Aorta (tissue), 5 donors: Measurements from ENCODE around the gene TAF1C. TPM values are rescaled to one million over a fixed set of nuclear protein-coding genes. Genes with fewer than 3 reads are reported as not detected.
"Not testable (repeated sequence)": the region's sequence is repeated elsewhere in the genome, so short reads cannot be mapped to it uniquely, and the experiment has no call there.

Experiments used
- ATAC-seq: fragments of 200-7000 bp; cut with Tn5 transposase; one replicate; pipeline ENCODE4 v1.9.1; 2022; ENCODE audit warnings: moderate library complexity; ENCODE audit not compliant: low FRiP score
- DNase-seq, 2 donors: peaks; one replicate each; pipeline ENCODE4 v3.0.0-alpha.2; 2020
- H3K27ac ChIP-seq, 2 donors: one replicate each; pipeline ENCODE4 v1.5.1; 2013; ENCODE audit warnings: low read length in 2 of 2, mild to moderate bottlenecking in 2 of 2, moderate library complexity in 2 of 2, control low read depth in 1 of 2, inconsistent platforms in 1 of 2, low read depth in 1 of 2
- H3K27me3 ChIP-seq, 2 donors: one replicate each; pipeline ENCODE4 v1.6.1; 2013; ENCODE audit warnings: control low read depth in 1 of 2, low read length in 1 of 2, mild to moderate bottlenecking in 1 of 2, moderate library complexity in 1 of 2; ENCODE audit not compliant: insufficient read depth in 2 of 2, control insufficient read depth in 1 of 2
- H3K36me3 ChIP-seq, 2 donors: one replicate each; pipeline ENCODE4 v1.6.1; 2013; ENCODE audit warnings: control low read depth in 1 of 2, low read length in 1 of 2, mild to moderate bottlenecking in 1 of 2; ENCODE audit not compliant: insufficient read depth in 2 of 2, control insufficient read depth in 1 of 2
- H3K4me1 ChIP-seq, 2 donors: one replicate each; pipeline ENCODE4 v1.6.1; 2013; ENCODE audit warnings: low read length in 2 of 2, control low read depth in 1 of 2, mild to moderate bottlenecking in 1 of 2, moderate library complexity in 1 of 2; ENCODE audit not compliant: insufficient read depth in 2 of 2, control insufficient read depth in 1 of 2
- H3K4me3 ChIP-seq, 2 donors: one replicate each; pipeline ENCODE4 v1.5.1; 2013; ENCODE audit warnings: low read length in 2 of 2, control low read depth in 1 of 2, mild to moderate bottlenecking in 1 of 2
- H3K9me3 ChIP-seq: one replicate; pipeline ENCODE4 v1.6.1; 2013; ENCODE audit warnings: mild to moderate bottlenecking, low read length; ENCODE audit not compliant: control insufficient read depth
- WGBS, 2 donors: extraction: QIAGEN DNeasy Blood & Tissue Kit; methylation state at CpG; one replicate each; pipeline ENCODE4 v1.1.7; 2013; 5-methylcytosine and 5-hydroxymethylcytosine counted together
- intact Hi-C, 2 donors: fragments of 100-400 bp; cut with DNase I; formaldehyde crosslinking; loops; one replicate each; pipeline versions ENCODE4 v1.14.2 to v1.15.0; 2022
- polyA plus RNA-seq, 2 donors: library from polyadenylated mRNA; stranded (reverse); fragments of 200-250 nt; gene quantifications; one replicate each; pipeline ENCODE4 v1.2.3, GENCODE V29; 2013
- total RNA-seq, 2 donors: library from RNA; stranded (reverse); fragmentation: NEBNext Ultra II Directional; extraction: Animal tissue kit (Norgen Biotek cat#: 25700); gene quantifications; one replicate each; pipeline ENCODE4 v1.2.1, GENCODE V29; 2021
- donor health status: healthy with polysubstance abuse.
- donor health status: Bipolar disorder and iron deficiency.
- donor health status: DM: no; HTN: no; CAD: no.
- donor health status: DM: no; HTN: no; CAD: no.
- donor health status: DM: yes; HTN: yes; CAD: no.

The TAF1C gene
- total and polyA plus RNA-seq, 4 donors = 8.4 to 80.9 (median 48.8) TPM

DNA sequence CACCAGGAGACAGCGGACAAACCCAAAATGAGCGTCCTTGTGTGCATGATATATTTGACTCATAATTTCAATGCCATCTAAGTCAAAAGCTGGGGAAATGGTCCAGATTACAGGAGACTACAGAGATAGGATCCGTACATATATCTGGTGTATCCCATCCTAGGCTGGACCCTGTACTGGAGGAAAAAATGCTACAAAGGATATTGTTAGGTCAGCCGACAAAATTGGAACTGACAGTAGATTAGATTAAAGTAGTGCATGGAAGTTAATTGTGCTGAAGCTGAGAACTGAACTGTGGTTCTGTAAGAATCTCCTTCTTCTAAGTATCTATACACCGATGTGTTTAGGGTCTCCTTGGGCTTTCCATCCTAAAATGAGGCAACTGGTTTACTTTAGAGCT lies 28.7 kb upstream of the TAF1C start:
- DNase-seq = no peak
- no peaks in the 10 kb centered on the region for H3K9me3 ChIP-seq
- no peaks in the 10 kb centered on the region for H3K27me3 ChIP-seq
- H3K4me3 ChIP-seq = no peak overlapping the region
- H3K27ac ChIP-seq = no peak overlapping the region
- no peaks in the 10 kb centered on the region for H3K4me1 ChIP-seq
- ATAC-seq = no peak
- 54 to 58% methylated on average over 5 of the region's 5 CpGs for WGBS, 2 donors
- no peaks in the 10 kb centered on the region for H3K36me3 ChIP-seq
- intact Hi-C loops = no loop called here

DNA sequence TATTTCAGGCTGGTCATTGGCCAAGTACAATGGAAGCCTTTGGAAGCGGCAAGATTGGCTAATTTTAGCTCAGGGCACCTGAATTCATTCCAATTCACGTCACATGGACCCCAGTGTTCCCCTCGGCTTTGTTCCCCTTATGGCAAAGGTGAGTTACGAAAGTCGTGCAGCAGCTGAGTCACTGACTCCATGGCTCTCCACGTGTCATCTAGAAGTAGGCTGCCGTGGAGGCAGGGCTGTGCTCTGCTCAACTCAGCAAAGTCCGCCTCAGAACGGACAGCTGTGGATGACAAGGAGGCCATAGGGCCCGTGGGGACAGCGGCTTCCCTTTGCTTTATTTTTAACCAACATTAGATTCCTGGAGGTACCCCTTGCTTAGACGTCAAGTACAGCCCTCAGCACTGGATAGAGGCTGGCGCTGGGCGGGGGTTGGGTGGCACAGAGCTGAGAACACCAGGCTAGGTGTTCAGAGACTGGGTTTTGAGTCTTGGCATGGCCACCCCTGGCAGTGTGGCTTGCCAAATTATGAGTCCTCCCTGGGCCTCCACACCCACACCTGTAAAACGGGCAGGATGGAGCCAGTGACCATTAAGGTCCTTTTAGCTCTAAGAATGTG lies 27.7 kb upstream of the TAF1C start:
- no peaks in the 10 kb centered on the region for H3K4me1 ChIP-seq
- DNase-seq (no peak), ATAC-seq (no peak)
- H3K27ac ChIP-seq = no peak overlapping the region
- intact Hi-C loops = no loop called here
- H3K9me3 ChIP-seq = no peaks in the 10 kb centered on the region
- no peaks in the 10 kb centered on the region for H3K36me3 ChIP-seq
- 60 to 71% methylated on average over 15 of the region's 15 CpGs for WGBS, 2 donors
- no peaks in the 10 kb centered on the region for H3K27me3 ChIP-seq
- no peak overlapping the region for H3K4me3 ChIP-seq

DNA sequence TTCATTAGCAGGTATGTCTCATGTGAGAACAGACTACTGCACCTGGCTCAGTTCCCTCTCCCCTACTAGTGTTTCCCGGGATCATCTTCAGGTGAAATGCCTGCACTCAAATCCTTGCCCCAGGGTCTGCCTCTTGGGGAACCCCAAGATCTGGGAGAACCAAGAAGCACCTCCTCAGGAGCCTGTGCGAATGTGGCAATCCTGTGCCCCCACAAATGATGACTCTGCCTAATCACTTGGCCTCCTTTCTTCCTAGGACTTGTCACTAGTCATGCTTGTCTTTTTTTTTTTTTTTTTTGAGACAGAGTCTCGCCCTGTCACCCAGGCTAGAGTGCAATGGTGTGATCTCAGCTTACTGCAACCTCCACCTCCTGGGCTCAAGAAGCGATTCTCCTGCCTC lies 25.8 kb upstream of the TAF1C start:
- H3K9me3 ChIP-seq = no peaks in the 10 kb centered on the region
- no peaks in the 10 kb centered on the region for H3K36me3 ChIP-seq
- ATAC-seq (no peak), DNase-seq (no peak)
- no peak overlapping the region for H3K4me3 ChIP-seq
- no peaks in the 10 kb centered on the region for H3K4me1 ChIP-seq
- no peaks in the 10 kb centered on the region for H3K27me3 ChIP-seq
- WGBS, 2 donors = 90 to 93% methylated on average over 3 to 4 of the region's 4 CpGs
- intact Hi-C loops = no loop called here
- H3K27ac ChIP-seq = no peak overlapping the region

DNA sequence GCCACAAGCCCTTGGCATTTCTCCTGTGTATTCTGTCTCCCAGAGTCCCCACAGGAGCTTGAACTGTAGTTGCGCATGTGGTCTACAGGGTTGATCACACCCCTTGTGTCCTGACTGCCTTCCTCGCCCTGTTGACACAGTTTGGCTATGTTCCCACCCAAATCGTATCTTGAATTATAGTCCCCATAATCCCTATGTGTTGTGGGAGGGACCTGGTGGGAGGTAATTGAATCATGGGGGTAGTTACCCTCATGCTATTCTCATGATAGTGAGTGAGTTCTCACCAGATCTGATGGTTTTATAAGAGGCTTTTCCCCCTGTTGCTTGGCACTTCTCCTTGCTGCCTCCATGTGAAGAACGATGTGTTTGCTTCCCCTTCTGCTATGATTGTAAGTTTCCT lies 25.3 kb upstream of the TAF1C start:
- H3K27me3 ChIP-seq = no peaks in the 10 kb centered on the region
- intact Hi-C loops = no loop called here
- ATAC-seq (no peak), DNase-seq (no peak)
- H3K36me3 ChIP-seq = no peaks in the 10 kb centered on the region
- no peak overlapping the region for H3K27ac ChIP-seq
- H3K4me1 ChIP-seq = no peaks in the 10 kb centered on the region
- no peak overlapping the region for H3K4me3 ChIP-seq
- 53 to 56% methylated on average over 4 of the region's 4 CpGs for WGBS, 2 donors
- H3K9me3 ChIP-seq = no peaks in the 10 kb centered on the region

DNA sequence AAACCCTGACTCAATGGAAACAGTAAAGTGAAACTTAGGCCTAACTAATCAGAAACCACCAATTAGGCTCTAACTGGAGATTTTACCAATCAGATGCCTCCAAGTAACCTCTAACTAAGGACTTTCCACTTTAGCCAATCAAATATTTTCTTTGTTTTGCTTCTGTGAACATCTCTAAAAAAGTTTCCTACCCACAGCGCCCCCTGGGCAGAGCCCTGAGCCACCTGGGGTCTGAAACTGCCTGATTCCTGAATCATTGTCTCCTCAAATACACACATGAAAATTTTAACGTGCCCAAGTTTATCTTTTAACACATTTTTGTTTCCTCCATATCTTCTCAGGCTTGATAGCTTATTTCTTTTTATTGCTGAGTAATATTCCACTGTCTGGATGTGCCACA lies 23.1 kb upstream of the TAF1C start:
- DNase-seq = no peak
- Histone ChIP-seq H3K4me3 (no peak overlapping the region), H3K36me3 (no peaks in the 10 kb centered on the region), H3K9me3 (no peaks in the 10 kb centered on the region), H3K4me1 (no peaks in the 10 kb centered on the region), H3K27me3 (no peaks in the 10 kb centered on the region), H3K27ac (no peak overlapping the region)
- WGBS, 2 donors = 77 to 86% methylated on average over 2 of the region's 2 CpGs
- no peak for ATAC-seq
- intact Hi-C loops = no loop called here

DNA sequence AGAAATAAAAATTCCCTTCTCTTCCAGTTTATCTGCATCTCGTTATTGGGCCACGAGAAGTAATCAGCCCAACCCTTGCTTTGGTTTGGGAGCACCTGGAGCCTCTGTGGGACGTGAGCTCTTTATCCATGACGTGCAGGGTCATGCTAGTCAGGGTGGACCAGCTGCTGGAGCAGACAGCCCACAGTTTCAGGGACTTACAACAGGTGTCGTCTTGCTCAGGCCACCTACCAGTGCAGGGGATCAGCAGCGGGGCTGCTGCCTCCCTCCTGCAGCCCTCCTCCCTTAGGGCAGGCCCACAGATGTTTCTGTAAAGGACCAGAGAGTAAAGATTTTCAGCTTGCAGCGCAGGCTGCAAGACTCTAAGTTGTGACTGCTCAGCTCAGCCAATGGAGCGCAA lies 21.0 kb upstream of the TAF1C start:
- no peaks in the 10 kb centered on the region for H3K4me1 ChIP-seq
- 76 to 80% methylated on average over 8 of the region's 8 CpGs for WGBS, 2 donors
- intact Hi-C loops = no loop called here
- H3K27me3 ChIP-seq = no peaks in the 10 kb centered on the region
- H3K36me3 ChIP-seq = no peaks in the 10 kb centered on the region
- H3K4me3 ChIP-seq = no peak overlapping the region
- ATAC-seq = no peak
- no peak overlapping the region for H3K27ac ChIP-seq
- DNase-seq = no peak
- no peaks in the 10 kb centered on the region for H3K9me3 ChIP-seq

DNA sequence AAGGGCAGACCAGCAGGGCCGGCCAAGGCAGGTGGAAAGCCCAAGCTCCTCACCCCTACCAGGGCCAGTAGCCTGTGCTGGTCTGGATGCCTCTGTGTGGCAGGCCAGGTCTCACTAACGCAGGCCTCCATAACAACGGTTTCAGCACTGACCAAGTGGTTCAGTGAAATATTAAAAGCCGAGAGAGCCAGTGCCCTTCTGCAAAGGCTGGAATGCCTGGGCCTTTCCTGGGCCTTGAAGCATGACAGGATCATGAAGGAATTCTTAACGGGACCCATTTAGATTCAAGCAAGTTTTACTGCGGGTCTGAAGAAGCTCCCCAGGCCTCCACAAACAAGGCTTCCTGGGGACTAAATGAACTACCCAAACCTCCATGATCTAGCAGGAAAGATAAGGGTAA lies 20.4 kb upstream of the TAF1C start:
- intact Hi-C loops = no loop called here
- ATAC-seq (no peak), DNase-seq (no peak)
- Histone ChIP-seq H3K27ac (no peak overlapping the region), H3K27me3 (no peaks in the 10 kb centered on the region), H3K4me1 (no peaks in the 10 kb centered on the region), H3K36me3 (no peaks in the 10 kb centered on the region), H3K4me3 (no peak overlapping the region), H3K9me3 (no peaks in the 10 kb centered on the region)
- 53 to 62% methylated on average over 6 of the region's 6 CpGs for WGBS, 2 donors

DNA sequence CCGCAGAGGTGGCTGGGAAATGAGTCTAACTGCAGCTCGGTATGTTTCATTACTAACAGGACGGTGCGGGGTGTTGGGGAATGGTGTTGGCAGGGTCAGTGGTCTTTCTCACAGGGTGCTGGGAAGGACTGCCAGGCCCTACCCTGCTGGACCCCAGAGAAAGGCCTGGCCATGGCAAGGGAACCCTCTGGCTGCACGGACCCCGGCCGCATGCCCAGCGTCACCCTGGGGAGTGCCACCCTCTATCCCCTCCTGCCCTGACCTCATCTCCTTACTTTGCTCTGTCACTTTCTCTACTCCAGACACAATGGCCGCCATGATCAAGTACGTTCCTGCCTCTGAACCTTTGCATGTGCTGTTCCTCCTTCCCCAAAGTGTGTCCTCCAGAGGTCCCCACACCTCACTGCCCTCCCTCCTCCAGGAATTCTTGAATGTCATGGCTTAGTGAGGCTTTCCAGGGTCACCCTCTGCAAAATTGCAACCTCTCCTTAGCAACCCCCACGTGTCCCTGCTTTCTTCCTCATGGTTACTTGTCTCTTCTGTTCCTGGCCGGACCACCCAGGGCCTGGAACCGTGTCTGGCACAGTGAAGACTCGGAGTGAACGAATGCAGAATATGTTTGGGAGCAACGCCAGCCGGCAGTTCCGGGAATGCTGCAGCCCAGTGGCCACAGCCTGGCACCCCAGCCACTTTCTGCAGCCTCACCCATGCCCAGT lies 19.3 kb upstream of the TAF1C start:
- no peaks in the 10 kb centered on the region for H3K27me3 ChIP-seq

DNA sequence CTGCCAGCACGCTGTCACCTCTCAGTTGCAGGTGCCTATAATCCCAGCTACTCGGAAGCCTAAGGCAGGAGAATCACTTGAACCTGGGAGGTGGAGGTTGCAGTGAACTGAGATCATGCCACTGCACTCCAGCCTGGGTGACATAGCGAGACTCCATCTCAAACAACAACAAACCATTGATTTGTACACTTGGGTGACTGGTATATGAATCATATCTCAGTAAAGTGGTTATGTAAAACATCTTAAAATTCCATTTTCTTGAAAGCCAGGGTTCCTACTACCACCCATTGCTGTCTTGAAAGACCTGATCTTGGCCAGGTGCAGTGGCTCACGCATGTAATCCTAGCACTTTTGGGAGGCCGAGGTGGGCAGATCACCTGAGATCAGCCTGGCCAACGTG lies 18.3 kb upstream of the TAF1C start:
- H3K4me3 ChIP-seq, H3K36me3 ChIP-seq, intact Hi-C loops, H3K9me3 ChIP-seq, H3K4me1 ChIP-seq, H3K27ac ChIP-seq, H3K27me3 ChIP-seq, DNase-seq, ATAC-seq: not testable (repeated sequence)
- WGBS, 2 donors = 92 to 94% methylated on average over 6 of the region's 6 CpGs

More for the DNA sequence above, 19.3 kb upstream of the TAF1C start:
- WGBS, 2 donors = 80 to 82% methylated on average over 14 to 18 of the region's 18 CpGs
- Histone ChIP-seq H3K4me1 (no peaks in the 10 kb centered on the region), H3K27ac (no peak overlapping the region), H3K4me3 (no peak overlapping the region), H3K9me3 (no peaks in the 10 kb centered on the region), H3K36me3 (no peaks in the 10 kb centered on the region)
- ATAC-seq (no peak), DNase-seq (no peak)
- intact Hi-C loops = no loop called here
